ENCODE measurements around the gene DCTN3. TPM values are rescaled to one million over a fixed set of nuclear protein-coding genes. Genes with fewer than 3 reads are reported as not detected.

The DCTN3 gene
- total and polyA plus RNA-seq, 10 of the 15 experiments (the other 5 are each of a cell fraction or from before 2014, with no cell fraction given), result 19.0 to 120 (median 71.8) TPM

GRCh38 chr9:34637356-34638137, 17.3 kb upstream of the DCTN3 start, which contains the start of gene SIGMAR1 (continued):
- no peak for TF ChIP-seq CTCF (IDR thresholded peaks at IDR 0.05 in 2 of 3, conservative IDR thresholded peaks at IDR 0.05 in 1 of 3; ENCODE audit: control insufficient read depth in 2 of 3, extremely low read depth in 1 of 3, insufficient read depth in 1 of 3, low read depth in 3 of 3, low read length in 3 of 3)
- peak; percentile 97 for TF ChIP-seq CHD1 (IDR thresholded peaks at IDR 0.05; ENCODE audit: low read depth, low read length)
- TF ChIP-seq, protein P1, sequence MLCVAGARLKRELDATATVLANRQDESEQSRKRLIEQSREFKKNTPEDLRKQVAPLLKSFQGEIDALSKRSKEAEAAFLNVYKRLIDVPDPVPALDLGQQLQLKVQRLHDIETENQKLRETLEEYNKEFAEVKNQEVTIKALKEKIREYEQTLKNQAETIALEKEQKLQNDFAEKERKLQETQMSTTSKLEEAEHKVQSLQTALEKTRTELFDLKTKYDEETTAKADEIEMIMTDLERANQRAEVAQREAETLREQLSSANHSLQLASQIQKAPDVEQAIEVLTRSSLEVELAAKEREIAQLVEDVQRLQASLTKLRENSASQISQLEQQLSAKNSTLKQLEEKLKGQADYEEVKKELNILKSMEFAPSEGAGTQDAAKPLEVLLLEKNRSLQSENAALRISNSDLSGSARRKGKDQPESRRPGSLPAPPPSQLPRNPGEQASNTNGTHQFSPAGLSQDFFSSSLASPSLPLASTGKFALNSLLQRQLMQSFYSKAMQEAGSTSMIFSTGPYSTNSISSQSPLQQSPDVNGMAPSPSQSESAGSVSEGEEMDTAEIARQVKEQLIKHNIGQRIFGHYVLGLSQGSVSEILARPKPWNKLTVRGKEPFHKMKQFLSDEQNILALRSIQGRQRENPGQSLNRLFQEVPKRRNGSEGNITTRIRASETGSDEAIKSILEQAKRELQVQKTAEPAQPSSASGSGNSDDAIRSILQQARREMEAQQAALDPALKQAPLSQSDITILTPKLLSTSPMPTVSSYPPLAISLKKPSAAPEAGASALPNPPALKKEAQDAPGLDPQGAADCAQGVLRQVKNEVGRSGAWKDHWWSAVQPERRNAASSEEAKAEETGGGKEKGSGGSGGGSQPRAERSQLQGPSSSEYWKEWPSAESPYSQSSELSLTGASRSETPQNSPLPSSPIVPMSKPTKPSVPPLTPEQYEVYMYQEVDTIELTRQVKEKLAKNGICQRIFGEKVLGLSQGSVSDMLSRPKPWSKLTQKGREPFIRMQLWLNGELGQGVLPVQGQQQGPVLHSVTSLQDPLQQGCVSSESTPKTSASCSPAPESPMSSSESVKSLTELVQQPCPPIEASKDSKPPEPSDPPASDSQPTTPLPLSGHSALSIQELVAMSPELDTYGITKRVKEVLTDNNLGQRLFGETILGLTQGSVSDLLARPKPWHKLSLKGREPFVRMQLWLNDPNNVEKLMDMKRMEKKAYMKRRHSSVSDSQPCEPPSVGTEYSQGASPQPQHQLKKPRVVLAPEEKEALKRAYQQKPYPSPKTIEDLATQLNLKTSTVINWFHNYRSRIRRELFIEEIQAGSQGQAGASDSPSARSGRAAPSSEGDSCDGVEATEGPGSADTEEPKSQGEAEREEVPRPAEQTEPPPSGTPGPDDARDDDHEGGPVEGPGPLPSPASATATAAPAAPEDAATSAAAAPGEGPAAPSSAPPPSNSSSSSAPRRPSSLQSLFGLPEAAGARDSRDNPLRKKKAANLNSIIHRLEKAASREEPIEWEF (IDR thresholded peaks at IDR 0.05; ENCODE audit: insufficient replicate concordance, low read depth, low read length), result no peak
- 0 out of 2 replicates have a peak, but pooled peaks have one; percentile 33 for TF ChIP-seq ZNF24 (IDR thresholded peaks at IDR 0.05)
- TF ChIP-seq KLF5 (IDR thresholded peaks at IDR 0.05; ENCODE audit: partially characterized antibody), result peak; percentile 98
- TF ChIP-seq PBX3 (IDR thresholded peaks at IDR 0.05; ENCODE audit: insufficient replicate concordance, low read depth, low read length), result no peak
- TF ChIP-seq, protein P2, sequence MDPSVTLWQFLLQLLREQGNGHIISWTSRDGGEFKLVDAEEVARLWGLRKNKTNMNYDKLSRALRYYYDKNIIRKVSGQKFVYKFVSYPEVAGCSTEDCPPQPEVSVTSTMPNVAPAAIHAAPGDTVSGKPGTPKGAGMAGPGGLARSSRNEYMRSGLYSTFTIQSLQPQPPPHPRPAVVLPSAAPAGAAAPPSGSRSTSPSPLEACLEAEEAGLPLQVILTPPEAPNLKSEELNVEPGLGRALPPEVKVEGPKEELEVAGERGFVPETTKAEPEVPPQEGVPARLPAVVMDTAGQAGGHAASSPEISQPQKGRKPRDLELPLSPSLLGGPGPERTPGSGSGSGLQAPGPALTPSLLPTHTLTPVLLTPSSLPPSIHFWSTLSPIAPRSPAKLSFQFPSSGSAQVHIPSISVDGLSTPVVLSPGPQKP (IDR thresholded peaks at IDR 0.05; ENCODE audit: low read depth, low read length), result peak; percentile 49; the same call in 1 of the 2 replicates
- peak in 1 of 2 experiments; percentile 54; a peak in 1 of 3 replicates for TF ChIP-seq EGR1 (IDR thresholded peaks at IDR 0.05; ENCODE audit: borderline replicate concordance in 1 of 2, low read depth in 2 of 2, low read length in 2 of 2)
- TF ChIP-seq GABPA (IDR thresholded peaks at IDR 0.05; ENCODE audit: low read depth), result no peak
- no peak for TF ChIP-seq NRF1 (conservative IDR thresholded peaks at IDR 0.05; ENCODE audit: low read depth, low read length)
- TF ChIP-seq, protein P3, sequence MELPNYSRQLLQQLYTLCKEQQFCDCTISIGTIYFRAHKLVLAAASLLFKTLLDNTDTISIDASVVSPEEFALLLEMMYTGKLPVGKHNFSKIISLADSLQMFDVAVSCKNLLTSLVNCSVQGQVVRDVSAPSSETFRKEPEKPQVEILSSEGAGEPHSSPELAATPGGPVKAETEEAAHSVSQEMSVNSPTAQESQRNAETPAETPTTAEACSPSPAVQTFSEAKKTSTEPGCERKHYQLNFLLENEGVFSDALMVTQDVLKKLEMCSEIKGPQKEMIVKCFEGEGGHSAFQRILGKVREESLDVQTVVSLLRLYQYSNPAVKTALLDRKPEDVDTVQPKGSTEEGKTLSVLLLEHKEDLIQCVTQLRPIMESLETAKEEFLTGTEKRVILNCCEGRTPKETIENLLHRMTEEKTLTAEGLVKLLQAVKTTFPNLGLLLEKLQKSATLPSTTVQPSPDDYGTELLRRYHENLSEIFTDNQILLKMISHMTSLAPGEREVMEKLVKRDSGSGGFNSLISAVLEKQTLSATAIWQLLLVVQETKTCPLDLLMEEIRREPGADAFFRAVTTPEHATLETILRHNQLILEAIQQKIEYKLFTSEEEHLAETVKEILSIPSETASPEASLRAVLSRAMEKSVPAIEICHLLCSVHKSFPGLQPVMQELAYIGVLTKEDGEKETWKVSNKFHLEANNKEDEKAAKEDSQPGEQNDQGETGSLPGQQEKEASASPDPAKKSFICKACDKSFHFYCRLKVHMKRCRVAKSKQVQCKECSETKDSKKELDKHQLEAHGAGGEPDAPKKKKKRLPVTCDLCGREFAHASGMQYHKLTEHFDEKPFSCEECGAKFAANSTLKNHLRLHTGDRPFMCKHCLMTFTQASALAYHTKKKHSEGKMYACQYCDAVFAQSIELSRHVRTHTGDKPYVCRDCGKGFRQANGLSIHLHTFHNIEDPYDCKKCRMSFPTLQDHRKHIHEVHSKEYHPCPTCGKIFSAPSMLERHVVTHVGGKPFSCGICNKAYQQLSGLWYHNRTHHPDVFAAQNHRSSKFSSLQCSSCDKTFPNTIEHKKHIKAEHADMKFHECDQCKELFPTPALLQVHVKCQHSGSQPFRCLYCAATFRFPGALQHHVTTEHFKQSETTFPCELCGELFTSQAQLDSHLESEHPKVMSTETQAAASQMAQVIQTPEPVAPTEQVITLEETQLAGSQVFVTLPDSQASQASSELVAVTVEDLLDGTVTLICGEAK (IDR thresholded peaks at IDR 0.05; ENCODE audit: borderline replicate concordance), result no peak; the same call in 1 of the 2 replicates
- TF ChIP-seq RELA (IDR thresholded peaks at IDR 0.05; ENCODE audit: borderline replicate concordance, partially characterized antibody), result peak; percentile 20
- TF ChIP-seq BRCA1 (IDR thresholded peaks at IDR 0.05; ENCODE audit: low read depth, low read length), result no peak
- peak; percentile 67; the same call in 1 of the 2 replicates for TF ChIP-seq PML (IDR thresholded peaks at IDR 0.05; ENCODE audit: low read length)

Measured in GM12878 (cell line).